Subcutaneous adipose tissue (tissue), 4 donors: ENCODE results near the gene FBLN2. TPM values are rescaled to one million over a fixed set of nuclear protein-coding genes. Genes with fewer than 3 reads are reported as not detected.

ENCODE experiments used
- CTCF ChIP-seq: fragments of 450-650 bp; IDR thresholded peaks from one replicate; pipeline ENCODE4 v1.5.1; 2016; ENCODE audit warnings: low read depth, mild to moderate bottlenecking, control low read depth, antibody characterized with exemption, moderate library complexity
- total RNA-seq, 4 donors: library from RNA; depleted of rRNA; stranded (reverse); fragments of >200 nt; gene quantifications; one replicate each; pipeline ENCODE4 v1.1.0, GENCODE V29; 2016

Gene FBLN2
- total RNA-seq, 4 donors from 2014 or later = 215 to 456 (median 410) TPM

- no peak for TF ChIP-seq CTCF
Measured at GRCh38 chr3:13504161-13504831, 44.6 kb upstream of the FBLN2 start.

DNA sequence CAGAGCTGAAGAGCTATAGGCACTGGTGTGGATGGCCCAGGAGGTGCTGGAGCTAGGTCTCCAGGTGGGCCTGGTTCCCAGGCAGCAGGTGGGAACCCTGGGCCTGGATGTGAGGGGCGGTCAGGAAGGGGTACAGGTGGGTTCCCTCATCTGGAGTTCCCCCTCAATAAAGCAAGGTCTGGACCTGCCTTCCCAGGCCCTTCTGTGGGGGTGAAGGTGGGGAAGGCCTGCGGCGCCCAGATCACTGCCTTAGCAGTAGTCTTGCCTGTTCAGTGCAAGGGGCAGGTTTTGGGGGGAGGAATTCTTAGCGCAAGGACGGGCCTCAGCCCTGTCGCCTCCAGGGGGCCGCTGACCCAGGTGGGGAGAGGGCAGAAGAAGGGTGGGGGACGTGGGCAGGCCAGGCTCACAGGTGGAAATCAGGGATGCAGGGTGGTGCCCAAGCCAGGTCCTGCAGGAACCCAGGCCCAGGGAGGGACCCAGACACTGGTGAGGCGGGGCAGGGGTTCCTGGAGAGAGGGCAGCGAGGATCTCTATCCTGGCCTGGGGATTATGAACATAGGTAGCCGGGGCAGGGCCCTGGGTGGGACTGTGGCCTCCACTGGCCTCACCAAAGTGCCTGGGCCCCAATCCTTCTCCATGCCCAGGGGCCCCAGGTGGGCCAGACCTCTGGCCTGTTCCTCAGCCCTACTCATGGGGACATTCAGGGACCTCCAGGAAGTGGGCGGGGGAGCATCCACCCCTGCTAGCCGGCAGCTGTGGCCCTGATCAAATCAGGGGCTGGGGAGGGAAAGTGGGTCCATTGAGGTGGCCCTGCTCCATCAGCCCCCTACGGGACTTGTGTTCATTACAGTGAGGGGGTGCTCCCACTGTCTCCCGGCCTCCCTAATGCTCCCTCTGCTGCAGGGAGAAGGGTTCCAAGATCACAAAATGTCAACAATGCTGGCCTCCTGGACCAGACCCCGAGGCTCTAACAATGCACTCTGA, 43.5 kb upstream of the FBLN2 start:
- no peak for TF ChIP-seq CTCF

- no peak for TF ChIP-seq CTCF
Measured at GRCh38 chr3:13506239-13506638, 42.7 kb upstream of the FBLN2 start.

- no peak for TF ChIP-seq CTCF
Measured at GRCh38 chr3:13506680-13507079, 42.2 kb upstream of the FBLN2 start.

- TF ChIP-seq CTCF = no peak
Measured at GRCh38 chr3:13507247-13507569, 41.7 kb upstream of the FBLN2 start.

GRCh38 chr3:13507570-13508339, 41.2 kb upstream of the FBLN2 start:
- no peak for TF ChIP-seq CTCF

DNA sequence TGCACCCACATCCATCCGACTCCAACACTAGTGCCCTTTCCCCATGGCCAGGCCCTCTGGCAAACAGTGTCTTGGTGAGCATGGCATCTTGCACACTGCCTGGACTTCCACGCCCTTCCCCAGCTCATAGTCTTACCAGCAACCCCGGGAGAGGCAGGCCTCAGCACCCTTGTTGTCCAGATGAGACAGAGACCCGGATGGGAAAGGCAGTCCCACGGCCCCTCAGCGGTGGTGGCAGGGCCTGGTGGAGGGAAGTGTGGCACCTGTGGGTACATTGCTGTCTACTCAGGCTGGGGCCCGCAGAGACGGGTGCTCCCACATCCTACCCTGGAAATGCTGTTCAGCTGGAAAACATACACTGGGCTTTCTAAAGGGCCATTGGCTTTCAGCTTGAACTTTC, 40.4 kb upstream of the FBLN2 start:
- no peak for TF ChIP-seq CTCF
